ENCODE results near the gene SIVA1.

The SIVA1 gene

GRCh38 chr14:104798300-104799243, 45.6 kb downstream of the SIVA1 start:
- TF ChIP-seq GATA2 (IDR thresholded peaks at IDR 0.05; ENCODE audit: low read depth, low read length), result no peak
- TF ChIP-seq GATA3 (IDR thresholded peaks at IDR 0.05; ENCODE audit: low read depth, low read length), result no peak

GRCh38 chr14:104799244-104800014, 46.5 kb downstream of the SIVA1 start:
- TF ChIP-seq GATA2 (IDR thresholded peaks at IDR 0.05; ENCODE audit: low read depth, low read length), result no peak
- TF ChIP-seq GATA3 (IDR thresholded peaks at IDR 0.05; ENCODE audit: low read depth, low read length), result no peak

- TF ChIP-seq GATA3 (IDR thresholded peaks at IDR 0.05; ENCODE audit: low read depth, low read length) (no peak), GATA2 (IDR thresholded peaks at IDR 0.05; ENCODE audit: low read depth, low read length) (no peak)
These were observed 47.2 kb downstream of the SIVA1 start for GRCh38 chr14:104800015-104800770.

DNA sequence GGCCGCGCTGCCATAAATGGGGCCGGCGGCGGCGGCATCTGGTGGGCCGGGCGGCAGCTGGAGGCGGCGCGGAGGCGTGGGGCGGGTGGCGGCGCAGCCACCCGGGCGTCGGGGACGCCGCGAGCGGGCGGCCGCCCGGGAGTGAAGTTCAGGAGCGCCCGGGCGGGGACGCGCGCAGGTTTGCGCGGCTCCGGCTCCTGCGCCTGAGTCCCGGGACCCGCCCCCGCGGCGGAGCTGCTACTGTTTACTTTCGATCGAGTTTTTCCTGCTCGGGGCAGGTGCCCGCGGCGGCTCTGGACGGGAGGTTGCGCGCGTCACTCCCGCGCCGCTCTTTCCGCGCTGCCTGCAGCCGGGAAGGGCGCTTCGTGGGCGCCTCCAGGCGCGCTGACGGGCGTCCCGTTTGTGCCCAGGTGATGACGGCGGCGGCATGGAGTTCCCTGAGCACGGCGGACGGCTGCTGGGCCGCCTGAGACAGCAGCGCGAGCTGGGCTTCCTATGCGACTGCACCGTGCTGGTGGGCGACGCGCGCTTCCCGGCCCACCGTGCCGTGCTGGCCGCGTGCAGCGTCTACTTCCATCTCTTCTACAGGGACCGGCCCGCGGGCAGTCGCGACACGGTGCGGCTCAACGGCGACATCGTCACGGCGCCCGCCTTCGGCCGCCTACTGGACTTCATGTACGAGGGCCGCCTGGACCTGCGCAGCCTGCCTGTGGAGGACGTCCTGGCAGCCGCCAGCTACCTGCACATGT, 48.0 kb downstream of the SIVA1 start, which contains the start of gene ZBTB42:
TSS of gene ZBTB42 (plus strand) at position 331 of the 749 bp plus-strand sequence. CDS start at position 428, 97 bp downstream.
- TF ChIP-seq GATA3 (IDR thresholded peaks at IDR 0.05; ENCODE audit: low read depth, low read length), result no peak
- TF ChIP-seq GATA2 (IDR thresholded peaks at IDR 0.05; ENCODE audit: low read depth, low read length), result no peak

- TF ChIP-seq GATA2 (IDR thresholded peaks at IDR 0.05; ENCODE audit: low read depth, low read length), result no peak
- TF ChIP-seq GATA3 (IDR thresholded peaks at IDR 0.05; ENCODE audit: low read depth, low read length), result no peak
These were observed 48.8 kb downstream of the SIVA1 start for GRCh38 chr14:104801520-104802393.

DNA sequence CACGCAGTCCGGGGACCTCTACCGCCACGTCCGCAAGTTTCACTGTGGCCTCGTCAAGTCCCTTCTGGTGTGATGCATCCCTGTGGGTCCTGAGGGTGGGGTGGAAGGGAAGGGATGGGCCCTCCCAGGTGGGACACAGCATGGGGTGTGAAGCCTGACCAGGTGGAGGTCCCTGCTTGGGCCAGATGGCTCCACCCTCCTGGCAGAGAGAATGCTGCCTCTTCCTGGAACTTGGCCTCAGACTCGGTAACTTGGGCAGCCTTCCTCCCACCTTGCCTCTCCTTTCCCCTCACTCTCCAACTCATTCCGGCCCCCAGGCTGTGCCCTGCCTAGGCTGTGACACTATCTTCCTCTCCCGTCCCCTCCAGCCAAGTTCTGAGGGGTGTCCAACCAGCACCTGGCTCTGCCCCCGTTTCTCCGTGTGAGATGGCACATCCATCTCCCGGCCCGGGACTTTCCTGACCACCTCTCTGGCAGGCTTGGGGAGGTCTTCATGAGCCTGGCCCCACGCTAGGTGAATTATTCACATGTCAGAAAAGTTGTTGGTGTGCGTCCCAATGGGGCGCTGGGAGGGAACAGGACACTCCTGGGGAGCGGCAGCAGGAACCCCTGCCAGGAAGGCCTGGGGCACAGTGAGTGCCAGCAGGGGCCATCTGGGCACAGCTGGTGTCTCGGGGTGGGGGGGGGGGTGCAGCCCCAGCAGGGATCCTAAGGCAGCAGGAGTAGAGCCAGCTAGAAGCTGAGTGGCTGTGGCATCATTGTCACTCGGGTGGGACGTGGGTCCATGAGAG, 49.6 kb downstream of the SIVA1 start:
- TF ChIP-seq GATA3 (IDR thresholded peaks at IDR 0.05; ENCODE audit: low read depth, low read length), result no peak

DNA sequence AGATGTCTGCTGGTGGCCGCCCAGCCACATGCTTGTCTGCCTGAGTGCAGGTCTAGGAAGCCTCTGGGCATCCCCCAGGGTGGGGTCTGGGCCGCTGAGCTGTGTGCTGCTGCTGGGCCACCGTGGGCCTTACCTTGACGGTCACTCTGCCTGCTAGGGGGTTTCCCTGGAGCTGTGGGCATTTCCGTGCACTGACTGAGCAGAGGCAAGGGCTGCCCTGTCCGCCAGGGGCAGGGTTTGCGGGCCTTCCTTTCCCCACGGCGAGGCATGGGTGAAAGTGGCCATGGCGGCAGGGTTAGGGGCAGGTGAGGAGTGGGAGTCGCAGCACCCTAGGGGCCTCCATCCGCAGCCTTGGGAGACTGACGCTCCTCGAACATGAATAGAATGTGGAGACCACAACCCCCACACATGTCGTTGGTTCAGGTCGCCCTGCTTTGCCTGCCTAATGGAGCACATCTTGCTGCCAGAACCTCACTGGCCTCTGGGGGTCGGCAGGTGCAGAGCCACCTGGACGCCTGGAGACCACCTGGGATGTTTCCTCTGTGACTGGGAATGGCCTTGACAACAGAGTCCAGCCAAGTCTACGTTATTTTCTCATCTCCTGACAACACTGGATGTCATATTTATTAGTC, 50.4 kb downstream of the SIVA1 start:
- TF ChIP-seq GATA2 (IDR thresholded peaks at IDR 0.05; ENCODE audit: low read depth, low read length) (no peak), GATA3 (IDR thresholded peaks at IDR 0.05; ENCODE audit: low read depth, low read length) (no peak)

DNA sequence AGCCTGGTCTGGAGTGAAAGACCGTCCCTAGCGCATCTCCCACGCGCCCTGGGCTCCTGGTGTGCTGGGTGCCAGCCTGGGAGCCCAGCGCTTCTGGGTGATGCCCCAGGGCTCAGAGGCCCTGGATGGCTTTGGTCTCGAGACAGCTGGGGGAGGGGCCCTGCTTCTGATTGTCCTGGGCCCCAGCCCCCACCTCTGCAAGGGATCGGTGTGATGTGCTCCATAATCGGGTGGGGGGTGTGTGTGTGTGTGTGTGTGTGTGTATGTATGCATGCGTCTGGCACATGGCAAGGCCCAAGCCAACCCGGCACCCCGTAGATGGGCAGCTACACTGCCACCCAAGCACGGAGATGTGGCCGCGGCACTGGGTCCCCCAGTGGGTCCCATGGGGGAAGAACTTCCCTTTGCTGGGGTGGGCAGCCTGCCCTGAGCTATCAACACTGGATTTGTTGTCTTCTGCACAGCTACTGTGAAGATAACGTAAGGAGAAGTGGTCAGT, 51.0 kb downstream of the SIVA1 start:
- no peak for TF ChIP-seq GATA3 (IDR thresholded peaks at IDR 0.05; ENCODE audit: low read depth, low read length)
- no peak for TF ChIP-seq GATA2 (IDR thresholded peaks at IDR 0.05; ENCODE audit: low read depth, low read length)

DNA sequence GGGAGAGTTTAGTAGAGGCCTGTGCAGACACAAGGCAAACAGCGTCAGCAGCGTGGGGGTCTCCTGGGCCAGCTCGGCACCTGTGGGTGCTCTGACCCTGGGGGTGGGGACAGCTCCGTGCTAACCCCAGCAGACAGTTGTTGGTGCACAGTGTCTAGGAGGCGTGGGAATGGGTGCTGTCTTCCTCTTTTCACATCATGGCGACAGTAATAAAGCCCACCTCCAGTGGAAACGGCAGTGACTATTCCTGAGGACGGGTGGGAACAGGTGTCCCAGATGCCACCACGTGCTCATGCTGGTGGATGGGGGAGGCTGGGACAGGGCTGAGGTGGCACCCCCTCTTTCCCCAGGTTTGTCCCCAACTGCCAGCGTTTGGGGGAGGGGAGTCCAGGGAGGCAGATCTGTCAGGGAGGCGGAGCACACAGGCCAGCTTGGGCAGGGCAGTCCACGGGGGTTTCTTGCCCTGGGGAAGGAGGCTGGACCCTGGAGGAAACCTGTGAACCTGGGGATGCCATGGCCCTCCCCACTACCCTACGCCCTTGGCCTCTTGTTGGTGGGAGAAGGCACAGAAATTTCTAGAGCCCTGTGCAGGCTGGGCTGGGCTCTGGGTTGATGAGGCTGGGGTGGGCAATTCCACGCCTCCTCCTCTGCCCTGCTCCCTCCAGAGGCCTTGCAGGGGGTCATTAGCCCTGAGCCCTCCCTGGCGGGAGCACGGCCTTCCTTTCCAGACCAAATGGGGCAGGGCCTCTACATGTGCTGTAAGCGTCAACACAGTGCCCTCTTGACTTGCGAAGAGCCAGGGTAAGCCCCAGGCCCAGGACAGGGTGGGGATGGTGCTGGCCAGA, 51.8 kb downstream of the SIVA1 start:
- TF ChIP-seq GATA3 (IDR thresholded peaks at IDR 0.05; ENCODE audit: low read depth, low read length), result no peak
- no peak for TF ChIP-seq GATA2 (IDR thresholded peaks at IDR 0.05; ENCODE audit: low read depth, low read length)

GRCh38 chr14:104805326-104805678, 52.4 kb downstream of the SIVA1 start:
- TF ChIP-seq GATA3 (IDR thresholded peaks at IDR 0.05; ENCODE audit: low read depth, low read length), result no peak
- no peak for TF ChIP-seq GATA2 (IDR thresholded peaks at IDR 0.05; ENCODE audit: low read depth, low read length)

Data from SH-SY5Y (cell line).